Naive thymus-derived CD4-positive, alpha-beta T cell (primary cell): ENCODE results near the gene GRM4. TPM values are rescaled to one million over a fixed set of nuclear protein-coding genes. Genes with fewer than 3 reads are reported as not detected.

Source experiments
- ATAC-seq: fragments of 150-1000 bp; cut with Tn5 transposase; 2 replicates; pipeline ENCODE4 v1.10.0; 2021; ENCODE audit warnings: mild to moderate bottlenecking, moderate library complexity
- CTCF ChIA-PET: fragments of 350-600 bp; sonication (Branson Sonifier 250); formaldehyde crosslinking; loops from one replicate; lab custom pipeline; 2021; ENCODE audit warnings: antibody characterized with exemption; lab: Charles Lee
- POLR2A ChIA-PET: fragments of 350-600 bp; sonication (Branson Sonifier 250); formaldehyde crosslinking; loops from one replicate; lab custom pipeline; 2021; ENCODE audit warnings: antibody characterized with exemption, inconsistent platforms; lab: Charles Lee
- DNase-seq, 9 donors: peaks; one replicate each; pipeline versions ENCODE4 v3.0.0 to v3.0.0-alpha.2; 2020 to 2022; ENCODE audit warnings: mixed read lengths in 1 of 9
- H3K27ac ChIP-seq: one replicate; pipeline ENCODE4 v1.7.0; 2013; ENCODE audit warnings: mild to moderate bottlenecking, low read depth, low read length, moderate library complexity
- H3K27me3 ChIP-seq, 2 donors: one replicate each; pipeline ENCODE4 v1.7.0; 2013; ENCODE audit warnings: low read length in 2 of 2, mild to moderate bottlenecking in 2 of 2, moderate library complexity in 2 of 2; ENCODE audit not compliant: control insufficient read depth in 2 of 2, insufficient read depth in 2 of 2
- H3K36me3 ChIP-seq, 3 experiments: 1 replicate in 2 of 3; 2 replicates in 1 of 3; pipeline ENCODE4 v1.7.0; 2013; ENCODE audit warnings: low read length in 3 of 3, mild to moderate bottlenecking in 3 of 3, moderate library complexity in 1 of 3; ENCODE audit not compliant: insufficient read depth in 3 of 3, control insufficient read depth in 2 of 3
- H3K4me1 ChIP-seq, 2 donors: one replicate each; pipeline ENCODE4 v1.7.0; 2013; ENCODE audit warnings: low read length in 2 of 2, mild to moderate bottlenecking in 2 of 2, moderate library complexity in 1 of 2; ENCODE audit not compliant: control insufficient read depth in 2 of 2, insufficient read depth in 2 of 2
- H3K4me3 ChIP-seq: 2 replicates; pipeline ENCODE4 v1.7.0; 2013; ENCODE audit warnings: mild to moderate bottlenecking, low read length
- H3K9me3 ChIP-seq, 3 experiments: 1 replicate in 2 of 3; 2 replicates in 1 of 3; pipeline ENCODE4 v1.7.0; 2013; ENCODE audit warnings: low read length in 3 of 3; ENCODE audit not compliant: control insufficient read depth in 2 of 3
- H3K27ac Mint-ChIP-seq, 9 donors: one replicate each; pipeline ENCODE4 v1.8.0; 2020 to 2022; ENCODE audit warnings: mixed read lengths in 9 of 9, mild to moderate bottlenecking in 8 of 9, moderate library complexity in 5 of 9, inconsistent platforms in 2 of 9
- H3K27me3 Mint-ChIP-seq, 5 donors: one replicate each; pipeline ENCODE4 v1.8.0; 2021 to 2022; ENCODE audit warnings: mixed read lengths in 5 of 5, mild to moderate bottlenecking in 1 of 5
- H3K36me3 Mint-ChIP-seq, 5 donors: one replicate each; pipeline ENCODE4 v1.8.0; 2020 to 2022; ENCODE audit warnings: mixed read lengths in 5 of 5, mild to moderate bottlenecking in 3 of 5, inconsistent platforms in 1 of 5
- H3K4me1 Mint-ChIP-seq, 7 donors: one replicate each; pipeline ENCODE4 v1.8.0; 2020 to 2022; ENCODE audit warnings: mixed read lengths in 7 of 7, mild to moderate bottlenecking in 3 of 7, inconsistent platforms in 1 of 7
- H3K4me3 Mint-ChIP-seq, 10 donors: one replicate each; pipeline ENCODE4 v1.8.0; 2020 to 2022; ENCODE audit warnings: mild to moderate bottlenecking in 10 of 10, mixed read lengths in 10 of 10, moderate library complexity in 6 of 10, inconsistent platforms in 2 of 10
- H3K9me3 Mint-ChIP-seq, 11 donors: one replicate each; pipeline ENCODE4 v1.8.0; 2020 to 2022; ENCODE audit warnings: mixed read lengths in 11 of 11, mild to moderate bottlenecking in 4 of 11, inconsistent platforms in 1 of 11, moderate library complexity in 1 of 11
- intact Hi-C, 2 donors: fragments of 100-400 bp; cut with micrococcal nuclease; formaldehyde crosslinking; loops; one replicate each; pipeline ENCODE4 v1.15.1; 2023
- polyA plus RNA-seq, 2 donors: library from polyadenylated mRNA; unstranded; fragments of 300-500 nt; fragmentation: Illumina TruSeq; gene quantifications; one replicate each; pipeline ENCODE4 v1.2.3, GENCODE V29; 2021
- total RNA-seq, 6 experiments: library from RNA in 5 of 6; stranded (reverse) in 5 of 6; gene quantifications; 1 replicate in 5 of 6; 2 replicates in 1 of 6; pipeline ENCODE4 v1.2.3 and lab custom pipeline; 2021 to 2026

The GRM4 gene
- total and polyA plus RNA-seq, 7 experiments from 2014 or later = not detected

DNA sequence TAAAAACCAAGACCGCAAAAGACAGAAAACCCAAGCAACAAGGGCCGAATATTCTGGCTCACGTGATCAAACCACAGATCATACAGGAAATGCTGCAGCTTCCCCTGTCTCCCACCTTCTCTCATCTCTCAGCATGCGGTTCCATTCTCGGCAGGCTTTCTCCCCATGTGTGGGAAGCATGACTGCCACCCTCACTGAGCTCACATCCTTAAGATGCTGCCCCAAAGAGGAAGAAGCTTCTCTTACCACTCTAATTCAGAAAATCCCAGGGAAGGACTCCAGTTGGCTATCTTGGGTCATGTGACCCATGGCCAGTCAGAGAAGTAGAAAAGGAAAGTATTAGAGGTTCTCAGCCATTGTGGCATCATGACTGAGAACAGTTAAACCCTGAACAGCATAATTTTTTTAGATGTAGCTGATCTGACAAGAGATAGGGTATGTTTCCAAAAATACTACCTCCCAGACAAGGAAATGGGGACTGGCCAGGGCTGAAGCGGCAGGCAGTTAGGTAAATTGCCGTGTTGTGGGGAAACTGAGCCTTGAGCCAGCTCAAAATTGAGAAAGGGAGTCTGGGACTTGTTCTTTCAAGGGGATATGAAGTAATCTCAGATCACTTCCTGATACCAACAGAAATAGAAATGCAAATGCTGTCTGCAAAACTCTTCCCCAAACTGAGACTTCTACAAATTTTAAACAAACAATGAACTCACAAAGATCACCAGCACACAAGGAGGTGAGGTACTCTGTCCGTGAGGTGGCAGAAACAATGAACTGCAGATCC lies 37.1 kb upstream of the GRM4 start:
- Histone ChIP-seq H3K27ac (peak overlapping the region; percentile 45), H3K4me1 (peaks cover 23 to 28% of the 10 kb centered on the region in 2 donors), H3K36me3 (no peaks in the 10 kb centered on the region), H3K4me3 (peak overlapping the region; percentile 47), H3K27me3 (no peaks in the 10 kb centered on the region), H3K9me3 (no peaks in the 10 kb centered on the region)
- CTCF ChIA-PET = interaction anchor here (1.0 to 1.3 kb wide), 2 partner anchors 20 to 209 kb away, joined by 3 to 9 read pairs; partner anchors contain the start of gene NUDT3
- Mint-ChIP-seq H3K27me3 (peaks cover 0 to 3% (median 0%) of the 10 kb centered on the region in 5 donors), H3K4me3 (peak overlapping the region; percentile 43 to 80 (median 67)), H3K36me3 (peaks cover 0 to 11% (median 0%) of the 10 kb centered on the region in 5 donors), H3K4me1 (peaks cover 17 to 47% (median 34%) of the 10 kb centered on the region in 7 donors), H3K9me3 (peaks cover 0 to 15% (median 8%) of the 10 kb centered on the region in 11 donors), H3K27ac (peak overlapping the region; percentile 55 to 90 (median 85))
- ATAC-seq = peak; percentile 95
- POLR2A ChIA-PET = interaction anchor here (0.6 to 1.2 kb wide), 5 partner anchors 13 to 1173 kb away, joined by 3 to 7 read pairs (median 5); partner anchors contain the start of gene HMGA1
- intact Hi-C loops = loop anchor here in 1 of 2 donors (1.0 to 5.0 kb wide), 3 partner anchors 18 to 54 kb away; partner anchors contain the start of gene HMGA1
- peak in 8 of 9 donors; percentile 52 to 81 (median 72) for DNase-seq

DNA sequence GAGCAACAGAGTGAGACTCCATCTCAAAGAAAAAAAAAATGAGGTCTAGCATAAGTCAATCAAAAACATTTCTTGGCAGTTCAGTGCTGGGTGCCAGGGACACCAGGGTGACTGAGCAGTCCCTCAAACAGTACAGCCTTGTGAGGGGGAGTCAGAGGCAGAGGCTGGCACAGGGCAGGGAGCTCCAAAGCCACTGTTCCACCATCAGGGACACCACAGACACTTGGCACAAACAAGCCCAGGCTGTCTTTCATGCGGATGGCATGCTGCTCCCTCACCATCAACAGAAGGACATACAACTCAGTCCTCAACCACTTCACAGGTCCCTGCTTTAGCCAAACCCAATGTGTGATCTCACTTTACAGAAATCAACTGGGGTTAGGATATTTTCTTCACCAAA lies 36.0 kb upstream of the GRM4 start:
- H3K4me3 Mint-ChIP-seq = peak overlapping the region in 7 of 10 donors; percentile 33 to 80 (median 35)
- ATAC-seq = peak; percentile 22

DNA sequence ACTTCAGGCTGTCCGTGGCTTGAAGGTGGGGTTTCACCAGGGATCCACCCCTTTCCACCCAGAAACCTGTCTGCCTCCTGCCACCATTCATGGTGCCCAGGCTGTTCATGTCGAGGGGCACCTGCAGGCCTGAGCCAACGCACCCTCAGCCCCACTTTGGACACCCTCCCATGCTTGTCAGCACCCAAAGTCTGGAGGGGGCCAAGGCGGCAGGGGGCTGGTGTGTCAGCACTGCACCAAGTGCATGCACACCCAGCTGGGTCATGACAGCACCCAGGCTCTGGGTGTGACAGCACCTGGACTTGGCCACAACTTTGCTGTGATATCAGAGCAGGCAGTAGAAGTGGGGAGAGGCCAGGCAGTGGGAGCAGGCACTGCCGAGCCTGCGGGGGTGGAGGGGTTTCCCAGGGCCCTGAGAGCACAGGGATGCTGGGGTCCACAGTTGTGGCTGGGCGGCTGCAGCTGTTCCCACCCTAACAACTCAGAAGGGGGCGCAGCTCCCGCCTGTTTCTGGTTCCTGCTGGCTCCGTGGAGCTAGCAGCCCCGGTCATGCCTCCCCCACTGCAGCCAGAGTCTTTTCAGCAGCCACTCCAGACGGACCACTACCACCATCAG lies 33.3 kb upstream of the GRM4 start:
- H3K27ac ChIP-seq = no peak overlapping the region
- ChIA-PET POLR2A (no interaction called here), CTCF (no interaction called here)
- ATAC-seq (no peak), DNase-seq (no peak)
- H3K9me3 ChIP-seq = no peaks in the 10 kb centered on the region
- Mint-ChIP-seq H3K4me3 (no peak overlapping the region), H3K27me3 (peaks cover 0 to 3% (median 0%) of the 10 kb centered on the region in 5 donors), H3K36me3 (peaks cover 0 to 11% (median 0%) of the 10 kb centered on the region in 5 donors), H3K4me1 (peaks cover 17 to 44% (median 31%) of the 10 kb centered on the region in 7 donors), H3K9me3 (peaks cover 0 to 15% (median 8%) of the 10 kb centered on the region in 11 donors), H3K27ac (peak overlapping the region in 3 of 9 donors; percentile 25 to 59 (median 34))
- no peaks in the 10 kb centered on the region for H3K36me3 ChIP-seq
- H3K4me1 ChIP-seq = peaks cover 23 to 28% of the 10 kb centered on the region in 2 donors
- no peak overlapping the region for H3K4me3 ChIP-seq
- no peaks in the 10 kb centered on the region for H3K27me3 ChIP-seq
- intact Hi-C loops = no loop called here

More for the DNA sequence above, 36.0 kb upstream of the GRM4 start:
- Mint-ChIP-seq H3K36me3 (peaks cover 0 to 11% (median 0%) of the 10 kb centered on the region in 5 donors), H3K9me3 (peaks cover 0 to 15% (median 8%) of the 10 kb centered on the region in 11 donors), H3K4me1 (peaks cover 17 to 47% (median 34%) of the 10 kb centered on the region in 7 donors), H3K27me3 (peaks cover 0 to 3% (median 0%) of the 10 kb centered on the region in 5 donors), H3K27ac (peak overlapping the region; percentile 49 to 93 (median 85))
- intact Hi-C loops = loop anchor here in 1 of 2 donors (1.0 to 5.0 kb wide), 3 partner anchors 17 to 55 kb away; partner anchors contain the start of gene HMGA1
- Histone ChIP-seq H3K36me3 (no peaks in the 10 kb centered on the region), H3K4me1 (peaks cover 23 to 28% of the 10 kb centered on the region in 2 donors), H3K9me3 (no peaks in the 10 kb centered on the region), H3K27me3 (no peaks in the 10 kb centered on the region), H3K4me3 (no peak overlapping the region), H3K27ac (no peak overlapping the region)
- CTCF ChIA-PET = interaction anchor here (0.6 kb wide), 1 partner anchor 1025 kb away, joined by 3 read pairs; no protein-coding TSS in a partner anchor
- DNase-seq = peak in 2 of 9 donors; percentile 7
- POLR2A ChIA-PET = interaction anchor here (1.0 kb wide), 1 partner anchor 243 kb away, joined by 4 read pairs; no protein-coding TSS in a partner anchor

DNA sequence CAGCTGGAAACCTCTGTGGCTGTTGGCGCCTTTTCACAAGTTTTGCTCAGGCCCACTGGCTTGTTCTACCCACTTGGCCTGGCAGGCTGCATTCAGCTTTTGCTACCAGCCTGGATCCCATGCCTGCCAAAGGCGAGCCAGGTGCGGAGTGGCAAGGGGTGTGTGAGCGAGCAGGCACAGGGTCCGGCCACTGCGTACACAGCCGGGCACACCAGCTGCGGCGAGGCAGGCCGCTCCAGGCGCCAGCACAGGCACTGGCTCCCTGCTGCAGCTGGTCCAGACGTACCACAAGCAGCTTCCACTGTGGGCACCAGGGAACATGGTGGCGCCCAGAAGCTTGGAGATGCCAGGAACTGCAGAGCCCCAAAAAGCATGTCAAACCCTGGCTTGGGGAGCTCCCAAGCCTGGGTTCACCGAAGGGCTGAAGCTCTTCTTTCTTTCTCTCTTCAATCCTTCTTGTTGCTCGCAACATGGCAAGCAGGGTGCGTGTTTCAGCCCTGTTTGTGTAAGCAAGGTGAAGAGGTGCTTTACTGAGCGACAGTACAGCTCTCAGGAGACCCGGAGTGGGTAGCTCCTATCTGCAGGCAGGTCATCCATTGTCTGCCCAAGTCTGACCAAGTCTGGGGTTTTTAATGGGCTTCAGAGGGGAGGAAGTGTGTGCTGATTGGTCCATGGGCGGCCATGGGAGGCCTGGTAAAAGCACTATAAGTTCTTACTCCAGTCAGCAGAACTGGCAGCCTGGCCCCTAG lies 32.6 kb upstream of the GRM4 start:
- peaks cover 21 to 24% of the 10 kb centered on the region in 2 donors for H3K4me1 ChIP-seq
- no peaks in the 10 kb centered on the region for H3K27me3 ChIP-seq
- peaks cover 0 to 10% (median 0%) of the 10 kb centered on the region in 5 donors for H3K36me3 Mint-ChIP-seq
- H3K27ac ChIP-seq = no peak overlapping the region
- no peaks in the 10 kb centered on the region for H3K36me3 ChIP-seq
- POLR2A ChIA-PET = no interaction called here
- ATAC-seq (no peak), DNase-seq (no peak)
- H3K27ac Mint-ChIP-seq = peak overlapping the region in 2 of 9 donors; percentile 10 to 77
- H3K4me1 Mint-ChIP-seq = peaks cover 17 to 41% (median 28%) of the 10 kb centered on the region in 7 donors
- H3K9me3 Mint-ChIP-seq = peaks cover 0 to 12% (median 6%) of the 10 kb centered on the region in 11 donors
- CTCF ChIA-PET = no interaction called here
- no peaks in the 10 kb centered on the region for H3K9me3 ChIP-seq
- no peak overlapping the region for H3K4me3 ChIP-seq
- intact Hi-C loops = no loop called here
- no peak overlapping the region for H3K4me3 Mint-ChIP-seq
- H3K27me3 Mint-ChIP-seq = peaks cover 0 to 3% (median 0%) of the 10 kb centered on the region in 5 donors

GRCh38 chr6:34177181-34177591 lies 31.3 kb upstream of the GRM4 start:
- Mint-ChIP-seq H3K9me3 (no peaks in the 10 kb centered on the region), H3K4me1 (peaks cover 6 to 32% (median 21%) of the 10 kb centered on the region in 7 donors), H3K27ac (peak overlapping the region in 1 of 9 donors; percentile 61), H3K27me3 (peaks cover 0 to 3% (median 0%) of the 10 kb centered on the region in 5 donors), H3K4me3 (peak overlapping the region in 1 of 10 donors; percentile 20), H3K36me3 (no peaks in the 10 kb centered on the region)
- ChIA-PET POLR2A (no interaction called here), CTCF (no interaction called here)
- H3K36me3 ChIP-seq = no peaks in the 10 kb centered on the region
- no peaks in the 10 kb centered on the region for H3K27me3 ChIP-seq
- no peaks in the 10 kb centered on the region for H3K9me3 ChIP-seq
- intact Hi-C loops = no loop called here
- ATAC-seq (no peak), DNase-seq (no peak)
- no peak overlapping the region for H3K4me3 ChIP-seq
- peaks cover 7 to 13% of the 10 kb centered on the region in 2 donors for H3K4me1 ChIP-seq
- no peak overlapping the region for H3K27ac ChIP-seq
